B cell (primary cell): ENCODE measurements around the gene UNC93B1. TPM values are rescaled to one million over a fixed set of nuclear protein-coding genes. Genes with fewer than 3 reads are reported as not detected.
A peak's percentile ranks its signal among the peaks of the same experiment; 100 is the strongest.

ENCODE experiments used
- ATAC-seq: fragments of 200-7000 bp; cut with Tn5 transposase; one replicate; pipeline ENCODE4 v1.10.0; 2021; ENCODE audit warnings: low read depth, mild to moderate bottlenecking, moderate number of reproducible peaks, moderate library complexity
- CTCF ChIA-PET: fragments of 350-600 bp; sonication (Branson Sonifier 250); formaldehyde crosslinking; loops from one replicate; lab custom pipeline; 2021; ENCODE audit warnings: antibody characterized with exemption, inconsistent platforms; lab: Charles Lee
- POLR2A ChIA-PET: fragments of 350-600 bp; sonication (Branson Sonifier 250); formaldehyde crosslinking; loops from one replicate; lab custom pipeline; 2021; ENCODE audit warnings: antibody characterized with exemption; lab: Charles Lee
- DNase-seq: peaks from one replicate; pipeline ENCODE4 v3.0.0; 2013
- H2AFZ ChIP-seq: 2 replicates; pipeline ENCODE4 v1.6.1; 2012; ENCODE audit warnings: mild to moderate bottlenecking, low read depth, low read length; ENCODE audit not compliant: insufficient read depth, poor library complexity, severe bottlenecking
- H3K27ac ChIP-seq, 2 donors: 1 replicate in 1 of 2; 2 replicates in 1 of 2; pipeline ENCODE4 v1.5.1; 2012 to 2013; ENCODE audit warnings: low read length in 2 of 2, mild to moderate bottlenecking in 2 of 2, moderate library complexity in 1 of 2
- H3K27me3 ChIP-seq, 4 experiments: fragments of 200-600 bp in 1 of 4; sonication (generic) in 1 of 4; replicated peaks in 1 of 4; 1 replicate in 2 of 4; 2 replicates in 2 of 4; pipeline versions ENCODE4 v1.6.1 to v1.7.0; 2013 to 2016; ENCODE audit warnings: low read length in 3 of 4, mild to moderate bottlenecking in 2 of 4, mixed read lengths in 1 of 4, moderate library complexity in 1 of 4; ENCODE audit not compliant: insufficient read depth in 4 of 4, control insufficient read depth in 3 of 4; ENCODE audit errors: control extremely low read depth in 1 of 4
- H3K36me3 ChIP-seq, 2 experiments: replicated peaks in 1 of 2; 1 replicate in 1 of 2; 2 replicates in 1 of 2; pipeline versions ENCODE4 v1.6.1 to v1.7.1; 2013; ENCODE audit warnings: low read length in 1 of 2; ENCODE audit not compliant: insufficient read depth in 2 of 2, control insufficient read depth in 1 of 2; ENCODE audit errors: control extremely low read depth in 1 of 2, extremely low read depth in 1 of 2
- H3K4me1 ChIP-seq, 2 donors: fragments of 200-600 bp in 1 of 2; sonication (generic) in 1 of 2; 1 replicate in 1 of 2; 2 replicates in 1 of 2; pipeline versions ENCODE4 v1.5.1 to v1.6.1; 2013 to 2017; ENCODE audit warnings: low read length in 2 of 2; ENCODE audit not compliant: control insufficient read depth in 2 of 2, insufficient read depth in 2 of 2
- H3K4me2 ChIP-seq: replicated peaks from 2 replicates; pipeline ENCODE3; 2012; ENCODE audit warnings: mild to moderate bottlenecking, low read depth, low read length; ENCODE audit not compliant: poor library complexity, severe bottlenecking
- H3K4me3 ChIP-seq, 5 experiments: fragments of 200-600 bp in 1 of 5; sonication (generic) in 1 of 5; 1 replicate in 3 of 5; 2 replicates in 2 of 5; pipeline versions ENCODE4 v1.5.1 to v1.7.0; 2011 to 2016; ENCODE audit warnings: low read length in 4 of 5, mild to moderate bottlenecking in 4 of 5, low read depth in 2 of 5, control low read depth in 1 of 5, moderate library complexity in 1 of 5; ENCODE audit not compliant: insufficient read depth in 1 of 5; ENCODE audit errors: control extremely low read depth in 1 of 5, extremely low read depth in 1 of 5
- H3K79me2 ChIP-seq: fragments of 200-600 bp; sonication (generic); one replicate; pipeline ENCODE4 v1.6.0; 2016; ENCODE audit warnings: low read length; ENCODE audit not compliant: control insufficient read depth, insufficient read depth
- H3K9ac ChIP-seq: fragments of 200-600 bp; sonication (generic); 2 replicates; pipeline ENCODE4 v1.6.1; 2017; ENCODE audit warnings: mild to moderate bottlenecking, low read length, moderate library complexity
- H3K9me3 ChIP-seq, 3 donors: one replicate each; pipeline versions ENCODE4 v1.6.1 to v1.7.1; 2013; ENCODE audit warnings: low read length in 2 of 3; ENCODE audit not compliant: control insufficient read depth in 2 of 3, insufficient read depth in 1 of 3; ENCODE audit errors: control extremely low read depth in 1 of 3
- H4K20me1 ChIP-seq: 2 replicates; pipeline ENCODE4 v1.6.0; 2012; ENCODE audit warnings: mild to moderate bottlenecking, low read length; ENCODE audit not compliant: insufficient read depth, control insufficient read depth, poor library complexity, severe bottlenecking
- H3K27ac Mint-ChIP-seq: one replicate; pipeline ENCODE4 v1.8.0; 2021; ENCODE audit warnings: mixed read lengths
- H3K27me3 Mint-ChIP-seq: one replicate; pipeline ENCODE4 v1.8.0; 2021; ENCODE audit warnings: mixed read lengths
- H3K4me1 Mint-ChIP-seq: one replicate; pipeline ENCODE4 v1.8.0; 2021; ENCODE audit warnings: mixed read lengths
- H3K4me3 Mint-ChIP-seq: one replicate; pipeline ENCODE4 v1.8.0; 2021; ENCODE audit warnings: mixed read lengths
- H3K9me3 Mint-ChIP-seq: one replicate; pipeline ENCODE4 v1.8.0; 2022; ENCODE audit warnings: mixed read lengths; ENCODE audit not compliant: insufficient read depth
- EZH2 ChIP-seq: IDR thresholded peaks from 2 replicates; pipeline ENCODE4 v1.6.1; 2012; ENCODE audit warnings: borderline replicate concordance, low read depth, mild to moderate bottlenecking, moderate library complexity, low read length; ENCODE audit not compliant: insufficient read depth, poor library complexity, severe bottlenecking
- WGBS: methylation state at CpG from one replicate; pipeline ENCODE4 v1.1.5; 2013; ENCODE audit warnings: missing lambda C conversion rate; ENCODE audit not compliant: insufficient coverage; 5-methylcytosine and 5-hydroxymethylcytosine counted together
- intact Hi-C: fragments of 100-400 bp; cut with micrococcal nuclease; formaldehyde crosslinking; loops from one replicate; pipeline ENCODE4 v1.10.0; 2022
- polyA plus RNA-seq: library from polyadenylated mRNA; depleted of rRNA; stranded (reverse); fragments of >200 nt; gene quantifications from 2 replicates; pipeline ENCODE4 v1.2.3, GENCODE V29; 2012
- total RNA-seq, 2 donors: library from RNA; stranded (reverse); fragments of 120-200 nt in 1 of 2; gene quantifications; 1 replicate in 1 of 2; 2 replicates in 1 of 2; pipeline versions ENCODE4 v1.2.3 to v1.2.4, GENCODE V29; 2013 to 2022
- TF ChIP-seq, protein P1 (sequence below): fragments of 200-600 bp; IDR thresholded peaks from one replicate; pipeline ENCODE4 v1.8.0; 2022; ENCODE audit warnings: antibody characterized with exemption, mild to moderate bottlenecking

UNC93B1 gene
- total and polyA plus RNA-seq, 2 donors (not counting 1 experiment from before 2014, with no cell fraction given): 114 to 308 TPM

DNA sequence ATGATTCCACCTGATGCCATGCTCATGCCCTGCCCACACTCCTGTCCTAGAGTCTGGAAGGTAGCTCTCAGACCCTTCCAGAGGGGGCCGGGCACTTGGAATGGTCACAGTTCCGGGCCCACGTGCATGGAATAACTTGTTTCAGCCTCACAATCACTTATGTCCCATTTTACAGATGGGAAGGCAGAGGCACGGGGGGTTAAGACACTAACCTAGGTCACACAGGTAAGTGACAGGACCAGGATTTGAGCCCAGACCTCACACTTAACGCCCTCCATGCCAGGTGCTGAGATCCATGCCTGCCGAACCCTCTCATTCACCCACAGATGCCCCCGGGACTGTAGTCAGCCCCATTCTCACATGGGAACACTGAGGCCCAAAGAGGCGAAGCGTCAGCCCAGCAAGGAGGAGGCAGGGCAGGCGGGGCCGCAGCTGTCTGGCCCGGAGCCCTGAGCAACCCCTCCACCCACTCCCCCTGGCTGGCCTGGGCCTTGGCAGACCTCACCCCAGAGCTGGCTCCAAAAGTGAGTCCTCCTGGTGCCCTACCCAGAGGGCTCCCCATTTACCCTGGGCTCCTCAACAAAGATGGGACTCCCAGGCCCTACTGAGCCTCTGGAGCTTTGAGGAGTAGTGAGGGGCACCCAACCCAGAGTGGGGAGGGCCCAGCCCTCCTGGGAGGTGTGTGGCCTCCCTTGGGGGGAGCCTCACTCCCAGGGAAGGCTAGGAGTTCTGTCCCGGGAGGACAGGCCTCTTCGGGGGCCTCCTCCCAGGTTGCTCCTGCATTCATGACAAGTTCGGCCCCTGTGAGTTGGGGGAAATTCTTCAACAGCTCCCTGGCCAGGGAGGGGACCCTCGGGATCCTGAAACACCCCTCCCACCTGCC, 3.8 kb upstream of the UNC93B1 start:
- no peaks in the 10 kb centered on the region for H3K9me3 Mint-ChIP-seq
- H3K27ac ChIP-seq: peak overlapping the region; percentile 46 to 51
- H3K4me1 ChIP-seq: peaks cover 56 to 71% of the 10 kb centered on the region in 2 donors

More for the DNA sequence above, 3.8 kb upstream of the UNC93B1 start:
- DNase-seq: no peak
- 90% methylated on average over 15 of the region's 16 CpGs for WGBS
- peak overlapping the region; percentile 15 for H3K27ac Mint-ChIP-seq
- H3K27me3 Mint-ChIP-seq: no peaks in the 10 kb centered on the region
- H3K4me3 Mint-ChIP-seq: peak overlapping the region; percentile 29
- peaks cover 57% of the 10 kb centered on the region for H3K4me1 Mint-ChIP-seq
- H2AFZ ChIP-seq: no peak overlapping the region
- peaks cover 39% of the 10 kb centered on the region for H3K79me2 ChIP-seq
- H3K4me2 ChIP-seq: peak overlapping the region; percentile 74
- CTCF ChIA-PET: interaction anchor here (0.9 to 4.9 kb wide), 8 partner anchors 13 to 364 kb away, joined by 3 to 72 read pairs (median 6); no protein-coding TSS in a partner anchor
- H3K9ac ChIP-seq: no peak overlapping the region
- POLR2A ChIA-PET: interaction anchor here (0.7 to 0.9 kb wide), 2 partner anchors 31 to 208 kb away, joined by 3 read pairs; partner anchors contain the start of gene TCIRG1
- H3K4me3 ChIP-seq: no peak overlapping the region
- no peaks in the 10 kb centered on the region for H3K36me3 ChIP-seq
- H4K20me1 ChIP-seq: peaks cover 47% of the 10 kb centered on the region
- no peak for ATAC-seq
- H3K27me3 ChIP-seq: no peaks in the 10 kb centered on the region
- no peaks in the 10 kb centered on the region for H3K9me3 ChIP-seq
- intact Hi-C loops: loop anchor here (5.0 to 10.0 kb wide), 2 partner anchors 265 to 437 kb away; partner anchors contain the start of gene C11orf24
- TF ChIP-seq EZH2: no peak
- TF ChIP-seq, protein P1, sequence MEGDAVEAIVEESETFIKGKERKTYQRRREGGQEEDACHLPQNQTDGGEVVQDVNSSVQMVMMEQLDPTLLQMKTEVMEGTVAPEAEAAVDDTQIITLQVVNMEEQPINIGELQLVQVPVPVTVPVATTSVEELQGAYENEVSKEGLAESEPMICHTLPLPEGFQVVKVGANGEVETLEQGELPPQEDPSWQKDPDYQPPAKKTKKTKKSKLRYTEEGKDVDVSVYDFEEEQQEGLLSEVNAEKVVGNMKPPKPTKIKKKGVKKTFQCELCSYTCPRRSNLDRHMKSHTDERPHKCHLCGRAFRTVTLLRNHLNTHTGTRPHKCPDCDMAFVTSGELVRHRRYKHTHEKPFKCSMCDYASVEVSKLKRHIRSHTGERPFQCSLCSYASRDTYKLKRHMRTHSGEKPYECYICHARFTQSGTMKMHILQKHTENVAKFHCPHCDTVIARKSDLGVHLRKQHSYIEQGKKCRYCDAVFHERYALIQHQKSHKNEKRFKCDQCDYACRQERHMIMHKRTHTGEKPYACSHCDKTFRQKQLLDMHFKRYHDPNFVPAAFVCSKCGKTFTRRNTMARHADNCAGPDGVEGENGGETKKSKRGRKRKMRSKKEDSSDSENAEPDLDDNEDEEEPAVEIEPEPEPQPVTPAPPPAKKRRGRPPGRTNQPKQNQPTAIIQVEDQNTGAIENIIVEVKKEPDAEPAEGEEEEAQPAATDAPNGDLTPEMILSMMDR: no peak
